ENCODE measurements around the gene IFTAP.
"Not testable (repeated sequence)": the region's sequence is repeated elsewhere in the genome, so short reads cannot be mapped to it uniquely, and the experiment has no call there.

The IFTAP gene, protein sequence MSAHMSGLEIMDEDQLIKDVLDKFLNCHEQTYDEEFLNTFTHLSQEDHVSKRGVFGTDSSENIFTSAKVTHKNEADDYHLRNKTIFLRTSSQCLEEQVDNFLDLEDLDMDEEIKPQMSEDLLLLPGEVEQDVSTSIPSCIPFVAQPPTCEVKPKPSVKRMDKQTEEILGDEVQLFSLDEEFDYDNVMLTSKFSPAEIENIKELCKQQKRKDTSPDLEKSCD

DNA sequence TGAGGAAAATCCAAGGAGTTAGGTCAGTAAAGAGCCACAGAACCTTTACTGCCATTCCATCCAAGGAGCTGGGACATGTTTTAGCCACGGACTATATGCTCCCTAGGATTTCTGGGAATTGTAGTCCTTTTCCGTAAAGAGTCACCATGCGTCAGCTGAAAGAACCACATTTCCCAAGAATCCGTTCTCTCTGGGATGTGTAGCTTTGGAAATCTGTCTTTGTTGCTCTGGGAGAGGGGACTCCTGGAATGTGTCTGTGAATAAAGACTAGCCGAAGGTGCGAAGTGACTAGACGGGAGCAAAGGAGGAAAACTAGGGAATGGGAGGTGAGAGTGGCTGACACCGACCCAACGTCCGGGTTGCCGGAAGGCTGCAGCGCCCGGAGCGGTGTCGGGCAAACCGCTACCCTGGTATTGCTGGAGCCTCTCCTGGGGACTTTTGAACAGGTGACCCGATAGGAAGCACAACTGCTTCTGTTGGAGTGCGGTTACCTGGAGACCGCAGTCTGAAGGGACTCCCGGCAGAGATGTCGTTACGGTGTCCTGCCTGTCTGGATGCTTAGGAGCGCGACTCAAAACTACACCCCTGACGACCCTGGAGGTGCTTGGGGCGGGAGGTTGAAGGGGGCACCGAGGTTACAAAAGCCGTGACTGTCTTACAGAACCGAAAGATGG is at the start of gene IFTAP:
Gene IFTAP, plus strand, starts transcription at position 187 of the 674 bp plus-strand sequence. CDS start 15,602 bp downstream, outside the sequence.
- peak; percentile 97 for DNase-seq

DNA sequence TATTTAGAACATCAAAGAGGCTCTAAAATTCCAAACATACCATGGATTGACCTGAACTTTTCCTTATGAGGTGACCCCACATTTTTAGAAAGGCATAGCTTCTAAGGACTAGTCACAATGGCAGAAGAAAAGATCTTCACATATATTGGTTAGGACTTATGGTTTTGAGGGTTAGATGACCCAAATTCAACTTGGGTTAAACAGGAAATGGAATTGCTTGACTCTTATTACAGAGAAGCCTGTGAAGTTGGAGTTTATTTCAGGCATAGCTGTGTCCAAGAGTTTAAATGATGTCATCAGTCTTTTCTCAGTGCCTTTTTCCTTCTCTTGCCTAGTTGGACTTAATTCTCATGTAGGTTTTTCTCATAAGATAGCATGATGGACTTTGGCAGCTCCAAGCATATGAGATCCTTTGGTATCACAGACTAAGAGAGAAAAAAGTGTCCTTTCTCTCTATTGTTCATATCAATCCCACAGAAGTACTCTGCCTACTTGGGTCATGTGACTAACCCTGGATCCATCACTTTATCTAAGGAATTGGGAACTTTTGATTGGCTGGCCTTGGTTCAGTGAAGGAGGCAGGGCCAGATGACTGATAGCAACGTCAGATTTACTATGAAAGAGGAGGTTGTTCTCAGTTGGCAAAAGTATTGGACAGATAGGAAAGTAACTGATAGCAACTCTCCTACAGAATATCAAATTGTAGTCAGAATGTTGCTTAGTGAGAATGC is 43.8 kb upstream of the IFTAP start:
- no peak for DNase-seq

DNA sequence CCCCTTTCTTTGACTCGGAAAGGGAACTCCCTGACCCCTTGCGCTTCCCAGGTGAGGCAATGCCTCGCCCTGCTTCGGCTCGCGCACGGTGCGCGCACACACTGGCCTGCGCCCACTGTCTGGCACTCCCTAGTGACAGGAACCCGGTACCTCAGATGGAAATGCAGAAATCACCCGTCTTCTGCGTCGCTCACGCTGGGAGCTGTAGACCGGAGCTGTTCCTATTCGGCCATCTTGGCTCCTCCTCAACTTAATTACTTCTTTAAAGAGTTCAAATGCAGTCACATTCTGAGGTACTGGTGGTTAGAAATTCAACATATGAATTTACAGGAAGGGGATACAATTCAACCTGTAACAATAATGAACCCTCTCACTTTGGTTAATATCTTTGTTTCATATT is 36.9 kb upstream of the IFTAP start:
- not testable (repeated sequence) for DNase-seq

DNA sequence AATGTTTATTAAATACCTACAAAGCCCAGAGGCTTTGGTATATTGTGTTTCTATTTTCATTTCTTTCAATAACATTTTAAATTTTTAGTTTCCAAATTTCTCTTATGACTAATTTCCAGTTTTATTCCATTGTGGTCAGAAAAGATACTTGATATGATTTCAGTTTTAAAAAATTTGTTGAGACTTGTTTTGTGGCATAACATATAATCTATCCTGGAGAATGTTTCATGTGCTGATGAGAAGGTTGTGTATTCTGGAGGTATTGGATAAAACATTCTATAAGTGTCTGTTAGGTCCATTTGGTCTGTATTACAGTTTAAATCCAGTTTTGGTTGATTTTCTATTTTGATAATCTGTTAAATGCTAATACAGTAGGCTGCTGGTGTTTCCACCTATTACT is 36.3 kb upstream of the IFTAP start:
- no peak for DNase-seq

DNA sequence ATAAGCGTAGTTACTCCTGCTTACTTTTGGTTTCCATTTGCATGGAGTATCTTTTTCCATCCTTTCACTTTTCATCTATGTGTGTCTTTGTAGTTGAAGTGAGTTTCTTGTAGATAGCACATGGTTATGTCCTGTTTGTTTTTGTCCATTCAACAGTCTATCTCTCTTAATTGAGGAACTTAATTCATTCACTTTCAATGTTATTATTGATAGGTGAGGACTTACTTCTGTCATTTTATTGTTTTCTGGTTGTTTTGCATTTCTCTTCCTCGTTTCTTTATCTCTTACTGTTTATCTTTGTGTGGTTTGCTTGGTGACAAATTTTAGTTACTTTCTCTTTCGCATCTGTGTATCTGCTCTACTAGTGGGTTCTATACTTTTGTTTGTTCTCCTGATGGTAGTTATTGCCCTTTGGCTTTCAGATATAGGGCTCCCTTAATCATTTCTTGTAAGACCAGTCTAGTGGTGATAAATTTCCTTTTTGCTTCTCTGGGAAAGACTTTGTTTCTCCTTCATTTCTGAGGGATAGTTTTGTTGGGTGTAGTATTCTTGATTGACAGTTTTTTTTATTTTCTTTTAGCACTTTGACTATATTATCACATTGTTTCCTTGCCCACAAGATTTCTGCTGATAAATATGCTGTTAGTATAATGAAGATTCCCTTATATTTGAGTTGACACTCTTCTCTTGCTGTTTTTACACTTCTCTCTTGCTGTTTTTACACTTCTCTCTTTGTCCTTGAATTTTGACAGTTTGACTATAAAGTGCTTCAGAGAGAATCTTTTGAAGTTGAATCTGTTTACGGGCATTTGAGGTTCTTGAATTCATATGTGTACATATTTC is 35.5 kb upstream of the IFTAP start:
- DNase-seq: no peak

DNA sequence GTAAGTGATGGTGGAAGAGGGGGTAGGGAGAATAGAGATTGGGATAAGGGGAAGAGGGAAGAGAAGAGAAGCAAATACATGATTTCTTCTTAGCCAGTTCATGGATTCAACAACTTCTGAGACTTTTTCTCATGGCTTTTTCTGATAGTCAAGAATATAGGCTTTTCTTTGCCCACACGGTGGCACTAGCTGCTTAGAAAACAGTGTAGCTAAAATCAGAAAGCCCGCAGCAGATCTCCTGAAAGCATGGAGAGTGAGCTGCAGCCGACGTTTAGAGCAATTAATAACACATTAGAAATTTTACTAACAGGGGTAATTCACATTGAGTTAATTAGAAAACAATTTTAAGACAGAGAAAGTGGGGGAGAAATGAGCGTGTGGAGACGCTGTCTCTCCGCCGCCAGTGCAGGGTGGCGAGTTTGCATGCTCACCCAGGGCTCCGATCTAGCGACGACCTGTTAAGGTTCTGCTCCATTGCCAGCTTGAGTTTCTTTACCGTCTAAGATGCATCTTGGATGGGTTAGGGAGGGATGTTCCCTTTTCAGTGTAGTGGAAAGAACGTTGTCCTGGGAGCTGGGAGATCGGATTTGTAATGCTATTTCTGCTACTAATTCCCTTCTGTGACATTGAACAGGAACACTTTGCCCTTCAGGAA is 29.8 kb upstream of the IFTAP start:
- DNase-seq: peak; percentile 72

DNA sequence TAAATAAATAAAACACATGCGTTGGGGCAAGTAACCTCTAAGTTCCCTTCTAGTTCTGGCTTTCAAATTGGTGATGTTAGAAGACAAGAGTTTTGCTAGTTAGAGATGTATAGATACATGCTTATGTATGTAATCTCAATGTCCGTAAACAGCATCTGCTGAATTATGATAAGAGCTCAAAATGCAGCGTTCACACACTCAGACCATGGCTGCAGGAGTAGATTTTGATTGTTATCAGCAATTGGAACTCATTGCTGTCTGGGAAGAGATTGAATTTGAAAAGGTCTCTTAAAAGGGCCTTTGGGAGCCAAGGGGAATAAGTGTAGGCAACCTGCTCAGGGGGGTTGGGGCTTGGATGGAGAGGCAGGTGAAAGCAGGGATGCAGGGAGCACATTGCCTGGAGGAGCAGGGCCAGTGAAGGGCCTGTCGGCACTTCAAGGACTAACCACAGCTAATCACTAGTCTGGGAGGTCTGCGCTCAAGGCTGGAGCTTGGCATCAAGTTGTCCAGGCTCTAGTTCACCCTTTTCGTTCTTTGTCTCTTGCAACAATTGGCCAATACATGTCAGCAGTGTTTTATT is 29.2 kb upstream of the IFTAP start:
- no peak for DNase-seq

DNA sequence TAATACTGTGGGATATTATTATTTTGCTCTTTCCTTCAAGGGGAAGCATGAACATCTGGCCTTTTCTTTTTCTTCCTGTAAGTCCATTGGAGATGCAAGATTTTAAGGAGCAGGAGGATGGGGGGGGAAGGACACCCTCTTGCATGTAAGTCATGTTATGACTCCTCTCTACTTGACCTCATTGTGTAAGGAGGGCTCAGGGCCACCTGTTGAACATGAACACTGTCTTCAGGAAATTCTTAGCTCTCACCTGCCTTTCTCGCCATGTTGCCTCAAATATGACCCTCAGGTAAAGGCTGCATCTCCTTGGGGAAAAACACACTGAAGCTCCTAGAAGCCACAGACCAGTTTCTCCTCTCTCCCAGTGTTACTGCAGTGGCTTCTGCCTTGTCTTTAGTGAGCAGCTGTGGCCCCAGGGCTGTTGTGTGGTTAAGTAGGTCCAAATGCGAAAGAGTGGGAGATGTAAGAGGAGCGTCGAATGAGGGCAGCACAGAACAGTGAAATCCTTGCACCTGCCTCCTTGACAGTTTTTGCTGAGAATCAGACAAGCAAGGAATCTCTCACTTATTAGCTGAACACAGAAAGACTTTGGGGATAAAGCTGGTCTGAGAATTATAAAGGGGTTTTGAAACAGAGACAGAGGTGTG is 27.8 kb upstream of the IFTAP start:
- no peak for DNase-seq

DNA sequence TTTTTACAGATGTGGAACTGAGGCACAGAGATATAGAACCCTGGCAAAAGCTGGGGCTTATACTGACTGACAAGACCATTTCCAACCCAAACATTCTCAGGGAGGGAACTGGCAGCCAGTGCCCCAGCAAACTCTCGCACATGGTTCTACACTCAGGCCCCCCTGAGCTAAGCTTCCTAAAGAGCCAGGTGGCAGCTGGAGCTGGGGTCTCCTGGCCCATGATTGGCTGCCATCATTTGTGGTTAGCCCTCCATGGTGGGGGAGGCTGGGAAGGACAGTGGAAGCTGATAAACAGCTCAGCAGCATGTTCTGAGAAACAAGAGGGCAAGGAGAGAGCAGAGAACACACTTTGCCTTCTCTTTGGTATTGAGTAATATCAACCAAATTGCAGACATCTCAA is 26.6 kb upstream of the IFTAP start, which contains the start of gene RAG1:
Gene RAG1, plus strand, starts transcription at position 314 of the 400 bp plus-strand sequence. CDS start 5,298 bp downstream, outside the sequence.
- no peak for DNase-seq

DNA sequence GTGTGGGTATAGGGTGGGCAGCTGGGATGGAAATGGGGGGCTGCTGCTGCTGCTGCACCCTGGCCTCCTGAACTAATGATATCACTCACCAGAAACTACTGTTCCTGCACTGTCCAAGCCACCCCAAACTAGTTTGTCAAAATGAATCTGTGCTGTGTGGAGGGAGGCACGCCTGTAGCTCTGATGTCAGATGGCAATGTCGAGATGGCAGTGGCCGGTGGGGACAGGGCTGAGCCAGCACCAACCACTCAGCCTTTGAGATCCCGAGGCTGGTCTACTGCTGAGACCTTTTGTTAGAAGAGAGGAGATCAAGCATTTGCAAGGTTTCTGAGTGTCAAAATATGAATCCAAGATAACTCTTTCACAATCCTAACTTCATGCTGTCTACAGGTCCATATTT is 25.2 kb upstream of the IFTAP start:
- DNase-seq: no peak

DNA sequence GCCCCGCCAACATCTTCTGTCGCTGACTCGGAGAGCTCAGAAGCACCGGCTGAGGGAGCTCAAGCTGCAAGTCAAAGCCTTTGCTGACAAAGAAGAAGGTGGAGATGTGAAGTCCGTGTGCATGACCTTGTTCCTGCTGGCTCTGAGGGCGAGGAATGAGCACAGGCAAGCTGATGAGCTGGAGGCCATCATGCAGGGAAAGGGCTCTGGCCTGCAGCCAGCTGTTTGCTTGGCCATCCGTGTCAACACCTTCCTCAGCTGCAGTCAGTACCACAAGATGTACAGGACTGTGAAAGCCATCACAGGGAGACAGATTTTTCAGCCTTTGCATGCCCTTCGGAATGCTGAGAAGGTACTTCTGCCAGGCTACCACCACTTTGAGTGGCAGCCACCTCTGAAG is 19.8 kb upstream of the IFTAP start:
- peak; percentile 40 for DNase-seq

DNA sequence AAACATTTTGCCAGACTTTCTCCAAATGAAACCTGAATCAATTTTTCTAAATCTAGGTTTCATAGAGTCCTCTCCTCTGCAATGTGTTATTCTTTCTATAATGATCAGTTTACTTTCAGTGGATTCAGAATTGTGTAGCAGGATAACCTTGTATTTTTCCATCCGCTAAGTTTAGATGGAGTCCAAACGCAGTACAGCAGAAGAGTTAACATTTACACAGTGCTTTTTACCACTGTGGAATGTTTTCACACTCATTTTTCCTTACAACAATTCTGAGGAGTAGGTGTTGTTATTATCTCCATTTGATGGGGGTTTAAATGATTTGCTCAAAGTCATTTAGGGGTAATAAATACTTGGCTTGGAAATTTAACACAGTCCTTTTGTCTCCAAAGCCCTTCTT is 16.9 kb upstream of the IFTAP start:
- DNase-seq: no peak

DNA sequence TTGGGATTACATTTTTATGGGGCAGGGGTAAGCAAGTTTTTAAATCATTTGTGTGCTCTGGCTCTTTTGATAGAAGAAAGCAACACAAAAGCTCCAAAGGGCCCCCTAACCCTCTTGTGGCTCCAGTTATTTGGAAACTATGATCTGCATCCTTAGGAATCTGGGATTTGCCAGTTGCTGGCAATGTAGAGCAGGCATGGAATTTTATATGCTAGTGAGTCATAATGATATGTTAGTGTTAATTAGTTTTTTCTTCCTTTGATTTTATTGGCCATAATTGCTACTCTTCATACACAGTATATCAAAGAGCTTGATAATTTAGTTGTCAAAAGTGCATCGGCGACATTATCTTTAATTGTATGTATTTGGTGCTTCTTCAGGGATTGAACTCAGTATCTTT is 16.4 kb upstream of the IFTAP start:
- DNase-seq: peak; percentile 49

DNA sequence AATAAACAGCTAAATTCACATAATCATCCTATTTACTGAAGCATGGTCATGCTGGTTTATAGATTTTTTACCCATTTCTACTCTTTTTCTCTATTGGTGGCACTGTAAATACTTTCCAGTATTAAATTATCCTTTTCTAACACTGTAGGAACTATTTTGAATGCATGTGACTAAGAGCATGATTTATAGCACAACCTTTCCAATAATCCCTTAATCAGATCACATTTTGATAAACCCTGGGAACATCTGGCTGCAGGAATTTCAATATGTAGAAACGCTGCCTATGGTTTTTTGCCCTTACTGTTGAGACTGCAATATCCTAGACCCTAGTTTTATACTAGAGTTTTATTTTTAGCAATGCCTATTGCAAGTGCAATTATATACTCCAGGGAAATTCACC is 15.8 kb upstream of the IFTAP start:
- DNase-seq: no peak

DNA sequence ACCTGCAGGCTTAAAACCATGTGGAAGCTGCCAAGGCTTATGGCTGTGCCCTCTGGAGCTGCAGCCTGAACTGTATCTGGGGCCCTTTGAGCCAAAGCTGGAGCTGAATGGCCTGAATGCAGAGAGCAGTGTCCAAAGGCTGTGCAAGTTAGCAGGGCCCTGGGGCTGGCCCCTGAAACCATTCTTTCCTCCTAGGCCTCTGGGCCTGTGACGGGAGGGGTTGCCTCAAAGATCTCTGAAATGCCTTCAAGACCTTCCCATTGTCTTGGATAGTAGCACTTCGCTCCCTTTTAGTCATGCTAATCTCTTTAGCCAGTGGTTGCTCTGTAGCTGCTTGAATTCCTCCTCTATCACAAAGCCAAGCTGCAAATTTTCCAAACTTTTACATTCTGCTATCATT is 12.8 kb upstream of the IFTAP start:
- DNase-seq: no peak

DNA sequence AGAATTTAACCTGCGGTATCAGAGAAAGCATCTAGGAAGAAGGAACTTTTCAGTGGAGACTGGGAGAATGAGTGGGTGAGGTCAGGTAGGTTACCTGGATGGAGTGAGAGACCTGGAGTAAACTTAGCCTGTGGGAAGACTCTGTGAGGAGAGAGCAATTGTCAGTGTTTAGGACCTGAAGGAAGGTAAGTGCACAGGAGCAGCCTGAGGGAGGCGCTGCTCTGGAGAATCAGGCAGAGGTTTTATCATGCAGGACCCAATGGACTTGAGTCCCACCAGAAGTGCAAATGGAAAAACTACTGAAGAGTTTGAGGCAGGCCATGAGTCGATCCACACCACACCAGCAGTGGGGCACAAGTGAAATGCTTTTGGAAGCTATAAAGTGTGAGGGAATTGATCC is 10.6 kb upstream of the IFTAP start:
- no peak for DNase-seq

DNA sequence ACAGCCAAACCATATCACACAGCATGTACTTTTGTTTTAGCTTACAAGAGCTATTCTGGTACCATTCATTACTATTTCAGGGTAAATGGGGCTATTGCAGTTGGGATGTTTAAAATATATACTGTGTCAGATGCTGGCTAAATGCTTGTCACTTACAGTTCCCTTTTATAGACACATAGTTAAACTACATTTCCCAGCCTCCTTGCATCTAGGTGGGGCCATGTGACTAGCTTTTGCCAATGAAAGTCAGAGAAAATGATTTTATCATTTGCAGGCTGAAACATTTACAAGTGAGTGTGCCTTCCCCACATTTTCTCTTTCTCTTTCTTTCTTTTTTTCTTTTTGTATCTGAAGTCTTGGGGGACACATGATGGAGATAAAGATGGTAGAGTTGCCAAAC is 7.8 kb upstream of the IFTAP start:
- no peak for DNase-seq

DNA sequence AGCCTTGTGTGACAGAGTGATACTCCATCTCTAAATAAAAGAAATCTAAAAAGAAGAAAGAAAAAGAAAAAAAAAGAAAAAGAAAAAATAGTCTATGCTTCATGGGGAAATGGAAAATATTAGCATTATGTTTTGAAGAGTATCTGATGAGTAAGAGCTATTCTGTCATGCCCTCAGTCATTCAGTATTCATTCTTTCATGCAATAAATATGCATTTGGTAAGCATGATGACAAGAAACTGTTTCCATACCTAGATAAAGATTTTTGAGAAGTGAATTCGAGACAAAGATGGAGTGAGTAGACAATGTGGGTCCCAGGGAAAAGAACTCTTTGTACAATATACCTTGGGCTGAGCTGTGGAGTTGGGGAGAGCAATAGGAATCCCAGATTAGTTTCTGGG is 6.2 kb upstream of the IFTAP start:
- no peak for DNase-seq

DNA sequence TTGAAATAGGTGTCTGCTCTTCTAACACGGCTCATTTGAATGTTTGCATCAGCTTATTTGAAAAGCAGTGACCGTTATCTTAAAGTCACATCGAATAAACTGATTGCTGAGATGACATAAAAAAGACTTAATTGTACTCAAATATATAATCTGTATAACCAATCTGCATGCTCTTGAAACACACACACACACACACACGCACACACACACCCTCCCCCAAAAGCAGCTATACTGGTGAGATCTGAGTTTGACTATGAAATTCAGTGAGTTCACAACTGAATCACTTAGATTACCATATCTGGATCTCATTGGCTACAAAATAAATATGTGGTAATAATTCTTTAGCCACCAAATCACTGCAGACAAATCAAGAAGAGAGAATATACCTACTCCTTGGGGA is 3.8 kb upstream of the IFTAP start:
- no peak for DNase-seq

DNA sequence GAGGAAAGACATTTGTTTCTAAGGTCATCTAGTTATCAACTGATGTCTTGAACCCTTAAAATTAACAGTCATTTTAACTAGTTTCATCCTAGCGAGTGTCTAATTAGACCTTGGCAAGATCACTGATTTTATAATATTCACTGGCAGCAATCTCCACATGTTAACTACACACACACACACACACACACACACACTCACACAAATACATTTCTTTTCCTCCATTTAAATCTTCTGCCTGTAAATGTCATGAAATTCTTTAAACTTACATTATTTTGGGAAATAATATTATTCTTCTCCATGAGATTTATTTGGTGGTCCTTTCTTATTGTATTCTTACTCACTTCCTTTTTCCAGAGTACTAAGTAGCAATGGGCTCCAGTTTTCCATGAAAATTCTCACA is 2.9 kb upstream of the IFTAP start:
- no peak for DNase-seq

DNA sequence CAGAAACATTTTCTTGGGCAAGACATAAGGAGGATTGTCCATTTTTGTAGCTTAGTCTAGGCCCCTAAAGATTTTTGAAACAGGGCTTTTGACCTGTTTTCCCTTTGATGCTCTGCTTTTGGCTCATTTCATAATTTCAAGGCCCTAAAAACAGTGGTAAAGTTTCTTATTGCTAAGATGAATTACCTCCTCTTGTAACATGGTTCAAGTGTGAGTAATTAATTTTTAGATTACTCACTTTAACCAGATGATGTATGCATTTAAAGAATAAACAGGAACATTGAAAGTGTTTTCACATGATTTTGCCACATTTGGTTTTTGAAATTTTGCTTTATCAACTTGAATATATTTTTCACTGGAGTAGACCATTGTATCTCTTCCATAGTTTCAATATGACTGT is 2.6 kb downstream of the IFTAP start:
- no peak for DNase-seq

DNA sequence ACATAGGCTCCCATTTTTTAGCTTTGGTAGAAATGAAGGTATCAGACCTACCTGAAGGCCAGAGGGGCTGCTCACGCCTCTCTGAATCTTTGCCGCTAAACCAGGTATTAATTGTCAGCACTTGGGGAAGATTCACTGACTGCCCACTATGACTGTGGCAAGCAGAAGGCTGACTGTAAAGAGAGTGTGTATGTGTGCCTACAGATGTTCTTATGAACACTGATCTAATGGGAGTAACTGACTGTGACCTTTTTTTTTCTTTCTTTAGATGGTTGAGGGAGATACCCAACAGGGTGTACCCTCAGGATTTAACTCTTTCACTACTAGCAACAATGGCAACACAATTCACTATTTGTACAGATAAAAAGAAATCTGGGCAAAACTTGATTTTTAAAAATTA is 3.7 kb downstream of the IFTAP start, which contains the start of gene RAG2:
Gene RAG2, minus strand, starts transcription at position 186 of the 400 bp plus-strand sequence. CDS start 4,068 bp downstream, outside the sequence.
- no peak for DNase-seq

Data from kidney glomerular epithelial cell (primary cell).